Ascending aorta (tissue), 2 donors: ENCODE data around the gene FRMD4A. TPM values are rescaled to one million over a fixed set of nuclear protein-coding genes. Genes with fewer than 3 reads are reported as not detected.

Source experiments
- DNase-seq, 2 donors: peaks; one replicate each; pipeline ENCODE4 v3.0.0-alpha.2; 2019; ENCODE audit warnings: low spot score in 2 of 2
- H3K27ac ChIP-seq, 2 donors: fragments of 200-600 bp; sonication (generic); one replicate each; pipeline ENCODE4 v1.5.1; 2016 to 2017; ENCODE audit warnings: mild to moderate bottlenecking in 1 of 2
- H3K27me3 ChIP-seq: fragments of 200-600 bp; sonication (generic); one replicate; pipeline ENCODE4 v1.5.1; 2017
- H3K36me3 ChIP-seq, 2 donors: fragments of 200-600 bp; sonication (generic); one replicate each; pipeline ENCODE4 v1.5.1; 2016
- H3K4me1 ChIP-seq, 2 donors: fragments of 200-600 bp; sonication (generic); one replicate each; pipeline ENCODE4 v1.5.1; 2016 to 2017; ENCODE audit warnings: mild to moderate bottlenecking in 1 of 2
- H3K4me3 ChIP-seq, 2 donors: fragments of 200-600 bp; sonication (generic); one replicate each; pipeline ENCODE4 v1.5.1; 2016 to 2017; ENCODE audit warnings: mild to moderate bottlenecking in 1 of 2
- H3K9me3 ChIP-seq, 2 donors: fragments of 200-600 bp; sonication (generic); one replicate each; pipeline ENCODE4 v1.5.1; 2016
- intact Hi-C: fragments of 100-400 bp; cut with DNase I; formaldehyde crosslinking; loops from one replicate; pipeline ENCODE4 v1.15.1; 2023
- total RNA-seq: library from RNA; depleted of rRNA; stranded (reverse); fragments of >200 nt; gene quantifications from one replicate; pipeline ENCODE4 v1.1.0, GENCODE V29; 2016
- TF ChIP-seq, protein P1 (sequence below), 3 experiments: fragments of 200-600 bp in 2 of 3; fragments of 450-650 bp in 1 of 3; sonication (generic) in 2 of 3; IDR thresholded peaks; one replicate each; pipeline ENCODE4 v1.5.1; 2016 to 2019; ENCODE audit warnings: antibody characterized with exemption in 3 of 3, mild to moderate bottlenecking in 1 of 3, moderate library complexity in 1 of 3

FRMD4A gene
- total RNA-seq, 1 donor from 2014 or later, result 108 TPM

DNA sequence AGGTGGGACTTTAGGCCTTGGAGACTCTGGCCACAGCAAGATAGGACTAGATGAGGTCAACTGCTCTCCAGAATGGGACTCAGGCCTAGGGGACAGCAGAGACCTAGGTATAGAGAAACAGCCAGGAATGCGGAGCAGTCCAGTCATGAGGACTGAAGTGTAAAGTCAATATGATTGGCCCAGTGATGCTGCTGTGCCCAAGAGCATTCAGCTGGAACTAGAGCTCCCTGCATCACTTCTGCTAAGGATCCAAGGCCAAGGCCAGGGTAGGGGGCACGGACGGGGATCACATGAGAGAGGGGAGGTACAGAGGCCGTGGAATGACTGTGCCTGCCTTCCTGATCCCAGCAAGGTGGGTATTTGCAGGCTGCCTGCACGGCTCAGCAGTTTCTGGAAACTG is 237.9 kb downstream of the FRMD4A start:
- H3K9me3 ChIP-seq, result no peaks in the 10 kb centered on the region
- no peaks in the 10 kb centered on the region for H3K36me3 ChIP-seq
- H3K27ac ChIP-seq, result no peak overlapping the region
- DNase-seq, result no peak
- H3K4me1 ChIP-seq, result no peaks in the 10 kb centered on the region
- TF ChIP-seq, protein P1, sequence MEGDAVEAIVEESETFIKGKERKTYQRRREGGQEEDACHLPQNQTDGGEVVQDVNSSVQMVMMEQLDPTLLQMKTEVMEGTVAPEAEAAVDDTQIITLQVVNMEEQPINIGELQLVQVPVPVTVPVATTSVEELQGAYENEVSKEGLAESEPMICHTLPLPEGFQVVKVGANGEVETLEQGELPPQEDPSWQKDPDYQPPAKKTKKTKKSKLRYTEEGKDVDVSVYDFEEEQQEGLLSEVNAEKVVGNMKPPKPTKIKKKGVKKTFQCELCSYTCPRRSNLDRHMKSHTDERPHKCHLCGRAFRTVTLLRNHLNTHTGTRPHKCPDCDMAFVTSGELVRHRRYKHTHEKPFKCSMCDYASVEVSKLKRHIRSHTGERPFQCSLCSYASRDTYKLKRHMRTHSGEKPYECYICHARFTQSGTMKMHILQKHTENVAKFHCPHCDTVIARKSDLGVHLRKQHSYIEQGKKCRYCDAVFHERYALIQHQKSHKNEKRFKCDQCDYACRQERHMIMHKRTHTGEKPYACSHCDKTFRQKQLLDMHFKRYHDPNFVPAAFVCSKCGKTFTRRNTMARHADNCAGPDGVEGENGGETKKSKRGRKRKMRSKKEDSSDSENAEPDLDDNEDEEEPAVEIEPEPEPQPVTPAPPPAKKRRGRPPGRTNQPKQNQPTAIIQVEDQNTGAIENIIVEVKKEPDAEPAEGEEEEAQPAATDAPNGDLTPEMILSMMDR (IDR thresholded peaks at IDR 0.05), result no peak
- intact Hi-C loops, result loop anchor here (10.0 kb wide), 1 partner anchor 428 kb away; no protein-coding TSS in a partner anchor
- H3K27me3 ChIP-seq, result no peaks in the 10 kb centered on the region
- H3K4me3 ChIP-seq, result no peak overlapping the region

DNA sequence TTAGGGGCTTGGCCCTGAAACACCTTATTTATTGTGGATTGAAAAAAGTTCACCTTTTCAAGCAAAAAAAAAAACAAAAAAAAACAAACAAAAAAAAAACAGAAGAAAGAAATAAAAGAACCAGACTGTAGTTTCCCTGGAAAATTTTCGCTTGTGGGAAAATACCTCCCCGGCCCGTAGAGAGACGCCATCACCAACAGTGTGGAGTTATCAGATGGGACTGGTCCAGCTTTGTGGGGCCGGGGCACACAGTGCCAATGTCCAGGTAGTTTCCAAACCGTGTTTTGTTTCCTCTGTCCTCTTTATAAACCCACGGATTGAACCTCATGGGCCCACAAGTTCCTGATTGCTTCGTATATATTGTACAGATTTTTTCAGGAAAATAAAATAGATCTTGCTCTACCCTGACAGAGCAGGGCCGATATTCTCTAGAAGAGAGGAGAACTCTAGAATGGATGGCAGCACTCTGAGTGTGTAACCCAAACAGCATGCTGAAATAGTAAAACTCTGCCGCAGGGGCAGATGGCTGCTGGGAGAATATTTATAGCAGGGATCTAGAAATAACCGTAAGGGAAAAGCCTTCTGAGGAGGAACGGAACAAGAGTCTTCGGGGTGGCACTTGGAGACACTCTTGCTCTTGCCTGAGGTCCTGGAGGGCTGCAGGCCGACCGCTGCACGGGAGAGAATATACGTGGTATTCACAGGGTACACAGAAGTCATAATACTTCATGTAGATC is 241.0 kb downstream of the FRMD4A start:
- intact Hi-C loops, result loop anchor here (2.0 to 10.0 kb wide), 2 partner anchors 303 to 425 kb away; no protein-coding TSS in a partner anchor
- TF ChIP-seq, protein P1 (IDR thresholded peaks at IDR 0.05), result no peak
- H3K27me3 ChIP-seq, result no peaks in the 10 kb centered on the region
- H3K4me3 ChIP-seq, result no peak overlapping the region
- no peak overlapping the region for H3K27ac ChIP-seq
- DNase-seq, result no peak
- H3K4me1 ChIP-seq, result no peaks in the 10 kb centered on the region
- no peaks in the 10 kb centered on the region for H3K9me3 ChIP-seq
- H3K36me3 ChIP-seq, result no peaks in the 10 kb centered on the region

DNA sequence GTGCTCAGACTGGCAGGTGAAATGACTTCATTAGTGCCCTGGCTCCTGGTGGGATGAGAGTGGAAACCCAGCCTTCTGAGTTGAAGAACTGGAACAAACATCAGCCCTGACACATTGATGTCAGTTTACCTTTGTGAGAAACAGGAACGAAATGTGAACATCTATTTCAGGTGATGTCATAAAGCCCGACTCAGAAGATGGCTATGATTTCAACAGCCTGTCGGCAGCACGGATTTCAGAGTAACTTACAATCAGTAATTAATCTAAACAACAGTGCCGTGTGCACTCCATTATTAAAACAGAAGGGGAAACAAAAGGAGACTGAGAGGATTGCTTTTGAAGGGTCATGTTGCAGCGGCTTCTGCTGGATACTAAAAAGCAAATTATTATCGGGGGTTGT is 243.2 kb downstream of the FRMD4A start:
- intact Hi-C loops, result no loop called here

DNA sequence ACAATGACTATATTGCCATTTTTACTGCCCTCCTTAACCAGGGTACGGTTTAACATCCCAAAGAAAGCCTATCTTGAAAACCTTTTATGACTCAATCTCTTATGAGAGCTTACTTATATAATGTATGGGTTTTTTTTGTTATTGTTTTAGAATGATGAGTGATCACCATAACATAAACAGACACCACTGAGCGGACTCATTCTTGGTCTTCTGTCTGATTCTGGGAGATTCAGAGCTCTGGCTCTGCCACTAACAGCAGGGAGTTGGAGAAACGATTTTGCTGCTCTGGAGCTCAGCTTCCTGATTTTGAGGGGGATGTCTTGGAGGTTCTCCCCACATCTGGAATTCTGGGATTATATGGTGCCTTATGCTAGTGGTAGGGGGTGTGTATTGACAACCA is 244.1 kb downstream of the FRMD4A start:
- DNase-seq, result no peak
- Histone ChIP-seq H3K9me3 (no peaks in the 10 kb centered on the region), H3K27ac (no peak overlapping the region), H3K27me3 (no peaks in the 10 kb centered on the region), H3K36me3 (no peaks in the 10 kb centered on the region), H3K4me1 (no peaks in the 10 kb centered on the region), H3K4me3 (no peak overlapping the region)
- TF ChIP-seq, protein P1 (IDR thresholded peaks at IDR 0.05), result no peak
- intact Hi-C loops, result no loop called here

More for the DNA sequence above, 243.2 kb downstream of the FRMD4A start:
- Histone ChIP-seq H3K27ac (no peak overlapping the region), H3K27me3 (no peaks in the 10 kb centered on the region), H3K36me3 (no peaks in the 10 kb centered on the region), H3K4me3 (no peak overlapping the region), H3K9me3 (no peaks in the 10 kb centered on the region), H3K4me1 (no peaks in the 10 kb centered on the region)
- DNase-seq, result no peak
- TF ChIP-seq, protein P1 (IDR thresholded peaks at IDR 0.05), result no peak

DNA sequence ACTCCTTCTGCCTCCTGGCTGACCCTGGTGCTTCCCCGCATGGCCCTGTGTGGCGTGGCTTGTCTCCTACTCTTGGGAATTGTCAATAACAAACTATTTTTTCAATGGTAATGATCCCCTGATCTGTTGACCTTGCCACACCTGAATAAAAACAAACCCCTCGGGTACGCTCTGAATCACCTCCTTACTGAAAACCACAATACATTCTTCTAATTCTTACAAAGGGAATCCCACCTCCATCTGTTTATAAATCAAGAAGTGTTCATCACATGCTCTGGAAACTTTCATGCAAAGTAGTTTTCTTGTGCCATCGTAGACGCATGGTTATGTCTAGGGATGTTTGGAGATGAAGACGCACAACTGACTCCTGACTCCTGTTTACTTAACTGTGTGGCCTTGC is 245.8 kb downstream of the FRMD4A start:
- Histone ChIP-seq H3K27ac (no peak overlapping the region), H3K4me3 (no peak overlapping the region), H3K4me1 (no peaks in the 10 kb centered on the region), H3K36me3 (no peaks in the 10 kb centered on the region), H3K9me3 (no peaks in the 10 kb centered on the region), H3K27me3 (no peaks in the 10 kb centered on the region)
- TF ChIP-seq, protein P1 (IDR thresholded peaks at IDR 0.05), result no peak
- DNase-seq, result no peak
- intact Hi-C loops, result no loop called here
